ENCODE data around the gene ZNF729.

The ZNF729 gene

DNA sequence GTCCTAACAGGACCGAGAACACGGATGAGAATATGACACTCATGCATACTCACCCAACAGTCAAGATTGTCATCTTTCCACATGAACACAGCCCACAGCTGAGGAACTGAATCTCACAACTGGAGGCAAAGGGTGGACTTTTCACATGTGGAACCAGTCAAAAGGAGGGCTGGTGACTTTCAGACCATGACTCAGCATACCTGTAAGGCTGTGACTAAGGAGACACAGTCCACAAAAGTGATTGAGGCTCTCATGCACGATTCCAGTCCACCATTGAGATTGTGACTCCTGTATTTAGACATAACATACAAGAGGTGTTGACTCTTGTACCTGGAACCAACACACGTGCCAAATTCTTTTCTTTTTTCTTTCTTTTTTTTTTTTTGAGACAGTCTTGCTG is 40.0 kb downstream of the ZNF729 start:
- H3K4me3 ChIP-seq (ENCODE audit: low read length) = no peak overlapping the region
- TF ChIP-seq, protein P1, sequence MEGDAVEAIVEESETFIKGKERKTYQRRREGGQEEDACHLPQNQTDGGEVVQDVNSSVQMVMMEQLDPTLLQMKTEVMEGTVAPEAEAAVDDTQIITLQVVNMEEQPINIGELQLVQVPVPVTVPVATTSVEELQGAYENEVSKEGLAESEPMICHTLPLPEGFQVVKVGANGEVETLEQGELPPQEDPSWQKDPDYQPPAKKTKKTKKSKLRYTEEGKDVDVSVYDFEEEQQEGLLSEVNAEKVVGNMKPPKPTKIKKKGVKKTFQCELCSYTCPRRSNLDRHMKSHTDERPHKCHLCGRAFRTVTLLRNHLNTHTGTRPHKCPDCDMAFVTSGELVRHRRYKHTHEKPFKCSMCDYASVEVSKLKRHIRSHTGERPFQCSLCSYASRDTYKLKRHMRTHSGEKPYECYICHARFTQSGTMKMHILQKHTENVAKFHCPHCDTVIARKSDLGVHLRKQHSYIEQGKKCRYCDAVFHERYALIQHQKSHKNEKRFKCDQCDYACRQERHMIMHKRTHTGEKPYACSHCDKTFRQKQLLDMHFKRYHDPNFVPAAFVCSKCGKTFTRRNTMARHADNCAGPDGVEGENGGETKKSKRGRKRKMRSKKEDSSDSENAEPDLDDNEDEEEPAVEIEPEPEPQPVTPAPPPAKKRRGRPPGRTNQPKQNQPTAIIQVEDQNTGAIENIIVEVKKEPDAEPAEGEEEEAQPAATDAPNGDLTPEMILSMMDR (conservative IDR thresholded peaks at IDR 0.05; ENCODE audit: low read length) = no peak
- DNase-seq (ENCODE audit: low read depth) = no peak

DNA sequence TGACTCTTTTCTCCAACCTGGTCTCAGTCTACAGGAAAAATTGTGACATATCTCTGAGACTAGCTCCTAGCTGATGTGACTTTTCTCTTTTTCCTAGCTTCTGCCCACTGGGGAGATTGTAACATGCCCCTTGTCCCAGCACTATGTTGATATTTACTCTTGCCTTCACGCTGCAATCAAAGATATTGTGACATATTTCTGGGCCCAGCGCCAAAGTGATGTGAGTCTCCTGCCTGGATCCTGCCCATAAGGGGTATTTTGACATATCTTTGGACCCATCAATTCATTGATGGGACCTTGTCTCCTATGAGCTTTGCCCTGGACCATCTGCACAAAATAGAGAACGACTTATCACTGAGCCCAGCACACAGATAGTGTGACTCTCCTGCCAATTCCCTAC is 41.1 kb downstream of the ZNF729 start:
- DNase-seq (ENCODE audit: low read depth) = no peak
- TF ChIP-seq, protein P1 (conservative IDR thresholded peaks at IDR 0.05; ENCODE audit: low read length) = no peak
- no peak overlapping the region for H3K4me3 ChIP-seq (ENCODE audit: low read length)

DNA sequence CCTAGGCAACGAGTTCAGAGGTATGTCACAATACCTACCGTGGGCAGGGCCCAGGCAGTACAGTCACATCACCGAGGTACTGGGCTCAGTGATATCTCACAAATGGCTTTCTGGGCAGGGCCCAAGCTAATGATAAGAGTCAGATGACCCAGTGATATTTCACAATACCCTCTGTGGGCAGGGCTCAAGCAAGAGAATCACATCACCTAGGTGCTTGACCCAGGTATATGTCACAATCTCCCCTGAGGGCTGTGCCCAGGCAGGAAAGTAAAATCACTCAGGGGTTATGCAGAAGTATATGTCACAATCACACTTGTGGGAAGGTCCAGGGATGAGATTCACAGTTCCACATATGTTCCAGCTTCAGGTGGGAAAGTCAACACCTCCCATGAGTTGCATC is 45.3 kb downstream of the ZNF729 start:
- no peak overlapping the region for H3K4me3 ChIP-seq (ENCODE audit: low read length)
- TF ChIP-seq, protein P1 (conservative IDR thresholded peaks at IDR 0.05; ENCODE audit: low read length) = no peak
- DNase-seq (ENCODE audit: low read depth) = no peak

DNA sequence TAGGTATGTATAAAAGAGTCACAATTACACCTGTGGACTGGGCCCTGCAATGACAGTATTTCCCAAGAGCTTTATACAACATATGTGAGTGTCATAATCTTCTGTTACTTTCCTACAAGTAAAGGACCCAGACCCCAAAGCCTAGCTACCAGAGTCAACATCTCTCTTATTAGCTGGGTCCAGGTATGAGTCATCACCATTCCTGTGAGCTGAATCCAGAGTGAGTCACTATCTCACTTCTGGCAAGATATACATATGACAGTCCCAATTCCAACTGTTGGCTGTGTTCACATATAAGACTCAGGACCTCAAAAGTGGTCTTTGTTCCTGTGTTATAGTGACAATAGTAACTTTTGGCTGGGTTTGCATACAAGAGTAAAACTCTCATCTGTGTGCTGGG is 46.7 kb downstream of the ZNF729 start:
- TF ChIP-seq, protein P1 (conservative IDR thresholded peaks at IDR 0.05; ENCODE audit: low read length) = no peak
- no peak for DNase-seq (ENCODE audit: low read depth)
- no peak overlapping the region for H3K4me3 ChIP-seq (ENCODE audit: low read length)

DNA sequence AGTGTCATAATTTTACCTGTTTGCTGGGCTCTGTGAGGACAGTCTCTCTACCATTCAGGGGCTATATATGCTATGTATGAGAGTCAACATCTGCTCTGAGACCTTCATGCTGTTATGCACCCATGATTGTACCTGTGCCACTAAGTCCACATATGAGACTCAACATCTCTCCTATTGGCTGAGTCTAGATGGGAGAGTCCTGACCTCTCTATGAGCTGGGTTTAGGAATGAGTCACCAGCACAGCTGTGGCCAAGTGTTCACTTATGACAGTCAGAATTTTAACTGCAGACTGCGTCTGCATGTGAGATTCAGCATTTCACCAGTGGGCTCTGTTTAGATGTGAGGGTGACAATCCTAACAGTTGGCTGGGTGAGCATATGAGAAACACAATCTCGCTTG is 49.5 kb downstream of the ZNF729 start:
- TF ChIP-seq, protein P1 (conservative IDR thresholded peaks at IDR 0.05; ENCODE audit: low read length) = no peak
- DNase-seq (ENCODE audit: low read depth) = no peak
- H3K4me3 ChIP-seq (ENCODE audit: low read length) = no peak overlapping the region

DNA sequence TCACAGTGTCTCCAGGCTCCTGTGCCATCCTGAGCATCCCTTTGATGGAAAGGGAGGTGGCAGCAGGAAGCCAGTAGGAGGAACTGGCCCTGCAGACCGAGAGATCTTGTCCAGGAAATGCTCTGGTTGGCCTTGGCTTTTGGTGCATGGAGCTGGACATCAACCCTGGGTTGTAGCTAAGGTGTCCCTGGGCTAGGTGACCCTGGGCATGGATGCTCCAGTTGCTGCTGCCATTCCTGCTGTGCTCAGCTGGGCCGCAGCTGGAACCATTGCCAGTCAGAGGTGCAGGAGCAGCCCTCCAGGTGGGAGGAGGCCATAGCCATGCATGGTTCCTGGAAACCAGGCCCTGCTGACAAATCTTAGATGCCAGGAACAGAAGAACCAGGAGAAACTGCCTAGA is 68.4 kb downstream of the ZNF729 start:
- TF ChIP-seq, protein P1 (conservative IDR thresholded peaks at IDR 0.05; ENCODE audit: low read length) = no peak
- no peak overlapping the region for H3K4me3 ChIP-seq (ENCODE audit: low read length)
- DNase-seq (ENCODE audit: low read depth) = no peak
